NCI-H128 (cell line): Measurements from ENCODE around the gene DOK3.
"Not testable (repeated sequence)": the region's sequence is repeated elsewhere in the genome, so short reads cannot be mapped to it uniquely, and the experiment has no call there.

ENCODE experiments used
- DNase-seq: peaks from one replicate; lab custom pipeline; 2025; ENCODE audit not compliant: unreplicated experiment; lab: John Stamatoyannopoulos, UW

The DOK3 gene

GRCh38 chr5:177536386-177536785, 26.8 kb upstream of the DOK3 start:
- no peak for DNase-seq

GRCh38 chr5:177535125-177535524, 25.5 kb upstream of the DOK3 start:
- DNase-seq, result no peak

- not testable (repeated sequence) for DNase-seq
Measured at GRCh38 chr5:177534433-177534832, 24.8 kb upstream of the DOK3 start.

- no peak for DNase-seq
Measured at GRCh38 chr5:177531209-177531940, 21.7 kb upstream of the DOK3 start.

GRCh38 chr5:177530638-177531037, 21.0 kb upstream of the DOK3 start:
- no peak for DNase-seq

- no peak for DNase-seq
Measured at GRCh38 chr5:177529247-177530203, 19.9 kb upstream of the DOK3 start.

- DNase-seq, result no peak
Measured at GRCh38 chr5:177528631-177529030, 19.0 kb upstream of the DOK3 start.

GRCh38 chr5:177527595-177527994, 18.0 kb upstream of the DOK3 start:
- DNase-seq, result no peak

GRCh38 chr5:177526791-177527190, 17.2 kb upstream of the DOK3 start:
- no peak for DNase-seq

GRCh38 chr5:177526191-177526590, 16.6 kb upstream of the DOK3 start:
- DNase-seq, result no peak

- DNase-seq, result no peak
Measured at GRCh38 chr5:177524941-177525655, 15.5 kb upstream of the DOK3 start.

GRCh38 chr5:177524539-177524900, 14.9 kb upstream of the DOK3 start:
- no peak for DNase-seq

GRCh38 chr5:177523711-177524538, 14.3 kb upstream of the DOK3 start:
- no peak for DNase-seq

- no peak for DNase-seq
Measured at GRCh38 chr5:177520916-177521513, 11.4 kb upstream of the DOK3 start.

- no peak for DNase-seq
Measured at GRCh38 chr5:177520271-177520670, 10.6 kb upstream of the DOK3 start.

GRCh38 chr5:177519463-177520235, 10.0 kb upstream of the DOK3 start:
- no peak for DNase-seq

GRCh38 chr5:177516601-177517568, 7.3 kb upstream of the DOK3 start, which contains the start of gene DDX41:
DDX41 (minus strand) TSS chr5:177516961; CDS start chr5:177516945, 16 bp downstream.
- DNase-seq, result peak; percentile 90

- no peak for DNase-seq
Measured at GRCh38 chr5:177515580-177515979, 6.0 kb upstream of the DOK3 start.
